ENCODE results near the gene CAMK2G. TPM values are rescaled to one million over a fixed set of nuclear protein-coding genes. Genes with fewer than 3 reads are reported as not detected.
A peak's percentile ranks its signal among the peaks of the same experiment; 100 is the strongest.

CAMK2G gene
- total RNA-seq, 1 experiment from 2014 or later = 179 TPM

- intact Hi-C loops (cut with micrococcal nuclease) = loop anchor here (1.0 to 2.0 kb wide), 5 partner anchors 10 to 90 kb away; no protein-coding TSS in a partner anchor
- no peaks in the 10 kb centered on the region for H3K9me3 ChIP-seq (ENCODE audit: low read length)
- peaks cover 64% of the 10 kb centered on the region for H3F3A ChIP-seq (ENCODE audit: low read length, unreplicated experiment)
- H3K27me3 ChIP-seq (ENCODE audit: low read length) = no peaks in the 10 kb centered on the region
- H3K9ac ChIP-seq (ENCODE audit: low read length) = peak overlapping the region; percentile 82
- no peaks in the 10 kb centered on the region for H3K9me2 ChIP-seq (replicated peaks; ENCODE audit: low read length)
- H3K27ac ChIP-seq (ENCODE audit: low read length) = peak overlapping the region; percentile 78
- DNase-seq = no peak
- peaks cover 91% of the 10 kb centered on the region for H3K4me1 ChIP-seq (ENCODE audit: insufficient read depth, low read length)
- peaks cover 32% of the 10 kb centered on the region for H3K36me3 ChIP-seq (ENCODE audit: low read depth, low read length)
- peaks cover 32% of the 10 kb centered on the region for H4K20me1 ChIP-seq (ENCODE audit: low read length)
- peak overlapping the region; percentile 80 for H3K4me2 ChIP-seq (ENCODE audit: low read length)
- no TSS peak for BruUV-seq (replicated peaks)
- CTCF ChIA-PET = interaction anchor here (0.7 to 4.5 kb wide), 5 partner anchors 10 to 172 kb away, joined by 3 to 90 read pairs (median 3); no protein-coding TSS in a partner anchor
- TF ChIP-seq EZH2phosphoT487 (IDR thresholded peaks at IDR 0.05; ENCODE audit: borderline replicate concordance, low read length) (no peak), CTCF (conservative IDR thresholded peaks at IDR 0.05; ENCODE audit: low read depth, low read length) (no peak)
- H2AFZ ChIP-seq (ENCODE audit: low read length) = no peak overlapping the region
- POLR2A ChIA-PET (ENCODE audit: unreplicated experiment) = interaction anchor here (0.5 to 7.2 kb wide), 12 partner anchors 8 to 143 kb away, joined by 3 to 182 read pairs (median 5); no protein-coding TSS in a partner anchor
- peaks cover 52% of the 10 kb centered on the region for H3K79me2 ChIP-seq (ENCODE audit: low read length)
- peak overlapping the region; percentile 68 for H3K4me3 ChIP-seq (ENCODE audit: low read length)
- no peak for ATAC-seq
Measured at GRCh38 chr10:73909540-73910115, 35.3 kb upstream of the CAMK2G start.

- TF ChIP-seq EZH2phosphoT487 (IDR thresholded peaks at IDR 0.05; ENCODE audit: borderline replicate concordance, low read length) (no peak), EZH2 (IDR thresholded peaks at IDR 0.05; ENCODE audit: low read length, unreplicated experiment) (no peak), CTCF (conservative IDR thresholded peaks at IDR 0.05; ENCODE audit: low read depth, low read length) (no peak)
- no peaks in the 10 kb centered on the region for H3K27me3 ChIP-seq (ENCODE audit: low read length)
- H4K20me1 ChIP-seq (ENCODE audit: low read length) = peaks cover 25% of the 10 kb centered on the region
- CTCF ChIA-PET = interaction anchor here (0.6 to 4.5 kb wide), 6 partner anchors 10 to 197 kb away, joined by 3 to 90 read pairs (median 4); no protein-coding TSS in a partner anchor
- H3K4me1 ChIP-seq (ENCODE audit: insufficient read depth, low read length) = peaks cover 88% of the 10 kb centered on the region
- peak overlapping the region; percentile 68 for H3K4me3 ChIP-seq (ENCODE audit: low read length)
- peak overlapping the region; percentile 80 for H3K4me2 ChIP-seq (ENCODE audit: low read length)
- H3K9me3 ChIP-seq (ENCODE audit: low read length) = no peaks in the 10 kb centered on the region
- H3K9me2 ChIP-seq (replicated peaks; ENCODE audit: low read length) = no peaks in the 10 kb centered on the region
- H3K27ac ChIP-seq (ENCODE audit: low read length) = peak overlapping the region; percentile 78
- H3K36me3 ChIP-seq (ENCODE audit: low read depth, low read length) = peaks cover 26% of the 10 kb centered on the region
- peak; percentile 100 for DNase-seq
- peak overlapping the region; percentile 82 for H3K9ac ChIP-seq (ENCODE audit: low read length)
- peaks cover 46% of the 10 kb centered on the region for H3K79me2 ChIP-seq (ENCODE audit: low read length)
- H2AFZ ChIP-seq (ENCODE audit: low read length) = no peak overlapping the region
- no TSS peak for BruUV-seq (replicated peaks)
- intact Hi-C loops (cut with micrococcal nuclease) = loop anchor here (1.0 kb wide), 4 partner anchors 10 to 90 kb away; no protein-coding TSS in a partner anchor
- peak; percentile 37 for ATAC-seq
- POLR2A ChIA-PET (ENCODE audit: unreplicated experiment) = interaction anchor here (0.6 to 7.2 kb wide), 9 partner anchors 8 to 144 kb away, joined by 4 to 182 read pairs (median 8); no protein-coding TSS in a partner anchor
- H3F3A ChIP-seq (ENCODE audit: low read length, unreplicated experiment) = peaks cover 57% of the 10 kb centered on the region
Measured at GRCh38 chr10:73908853-73909539, 34.6 kb upstream of the CAMK2G start.
